OCI-LY3 (cell line): Measurements from ENCODE around the gene QKI.

ENCODE experiments used
- EZH2phosphoT487 ChIP-seq: fragments of 200-600 bp; shearing (Covaris generic); IDR thresholded peaks from 2 replicates; pipeline ENCODE4 v1.6.1; 2018; ENCODE audit warnings: antibody characterized with exemption, mixed run types, low read depth
- TF ChIP-seq, protein P1 (sequence below): fragments of 200-600, 300-600 bp; sonication (generic); IDR thresholded peaks from 2 replicates; pipeline ENCODE4 v1.5.1; 2014; ENCODE audit warnings: antibody characterized with exemption, low read length, low read depth

DNA sequence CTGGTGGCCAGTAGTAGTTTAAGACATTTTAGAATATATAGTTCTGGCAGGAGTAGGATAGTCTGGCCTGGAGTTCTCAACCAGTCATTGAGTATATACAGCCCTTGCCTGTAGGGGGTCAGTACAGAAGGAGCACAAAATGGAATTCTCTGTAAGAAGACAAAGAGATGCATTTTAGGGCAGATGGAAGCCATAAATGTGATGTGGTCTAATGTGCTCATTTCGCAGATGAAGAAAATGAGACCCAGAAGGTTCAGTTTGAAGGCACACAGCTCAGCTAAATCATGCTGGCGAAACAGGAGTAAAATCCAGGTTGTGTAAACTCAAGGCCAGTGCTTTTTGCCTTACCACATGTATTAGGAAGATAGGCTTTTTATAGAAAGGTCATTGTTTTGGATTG lies 29.6 kb downstream of the QKI start:
- TF ChIP-seq, protein P1, sequence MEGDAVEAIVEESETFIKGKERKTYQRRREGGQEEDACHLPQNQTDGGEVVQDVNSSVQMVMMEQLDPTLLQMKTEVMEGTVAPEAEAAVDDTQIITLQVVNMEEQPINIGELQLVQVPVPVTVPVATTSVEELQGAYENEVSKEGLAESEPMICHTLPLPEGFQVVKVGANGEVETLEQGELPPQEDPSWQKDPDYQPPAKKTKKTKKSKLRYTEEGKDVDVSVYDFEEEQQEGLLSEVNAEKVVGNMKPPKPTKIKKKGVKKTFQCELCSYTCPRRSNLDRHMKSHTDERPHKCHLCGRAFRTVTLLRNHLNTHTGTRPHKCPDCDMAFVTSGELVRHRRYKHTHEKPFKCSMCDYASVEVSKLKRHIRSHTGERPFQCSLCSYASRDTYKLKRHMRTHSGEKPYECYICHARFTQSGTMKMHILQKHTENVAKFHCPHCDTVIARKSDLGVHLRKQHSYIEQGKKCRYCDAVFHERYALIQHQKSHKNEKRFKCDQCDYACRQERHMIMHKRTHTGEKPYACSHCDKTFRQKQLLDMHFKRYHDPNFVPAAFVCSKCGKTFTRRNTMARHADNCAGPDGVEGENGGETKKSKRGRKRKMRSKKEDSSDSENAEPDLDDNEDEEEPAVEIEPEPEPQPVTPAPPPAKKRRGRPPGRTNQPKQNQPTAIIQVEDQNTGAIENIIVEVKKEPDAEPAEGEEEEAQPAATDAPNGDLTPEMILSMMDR = no peak
- TF ChIP-seq EZH2phosphoT487 = no peak
